GM10248 (cell line): Measurements from ENCODE around the gene PLEKHJ1.

Experiments
- CTCF ChIA-PET: fragments of 300-600 bp; sonication (Branson Sonifier 250); formaldehyde crosslinking; extraction: SDS; loops from one replicate; lab custom pipeline; 2021; ENCODE audit warnings: antibody characterized with exemption; lab: Yijun Ruan, JAX
- POLR2A ChIA-PET: fragments of 350-650 bp; sonication (Branson Sonifier 250); formaldehyde crosslinking; extraction: SDS; loops from one replicate; lab custom pipeline; 2020; ENCODE audit warnings: antibody characterized with exemption; lab: Yijun Ruan, JAX
- DNase-seq: peaks from one replicate; pipeline ENCODE4 v3.0.0; 2012; ENCODE audit errors: extremely low spot score
- TF ChIP-seq, protein P1 (sequence below): IDR thresholded peaks from 2 replicates; pipeline ENCODE4 v1.5.1; 2012; ENCODE audit warnings: mild to moderate bottlenecking, low read depth; ENCODE audit errors: extremely low read depth, missing control alignments, control extremely low read depth

PLEKHJ1 gene

DNA sequence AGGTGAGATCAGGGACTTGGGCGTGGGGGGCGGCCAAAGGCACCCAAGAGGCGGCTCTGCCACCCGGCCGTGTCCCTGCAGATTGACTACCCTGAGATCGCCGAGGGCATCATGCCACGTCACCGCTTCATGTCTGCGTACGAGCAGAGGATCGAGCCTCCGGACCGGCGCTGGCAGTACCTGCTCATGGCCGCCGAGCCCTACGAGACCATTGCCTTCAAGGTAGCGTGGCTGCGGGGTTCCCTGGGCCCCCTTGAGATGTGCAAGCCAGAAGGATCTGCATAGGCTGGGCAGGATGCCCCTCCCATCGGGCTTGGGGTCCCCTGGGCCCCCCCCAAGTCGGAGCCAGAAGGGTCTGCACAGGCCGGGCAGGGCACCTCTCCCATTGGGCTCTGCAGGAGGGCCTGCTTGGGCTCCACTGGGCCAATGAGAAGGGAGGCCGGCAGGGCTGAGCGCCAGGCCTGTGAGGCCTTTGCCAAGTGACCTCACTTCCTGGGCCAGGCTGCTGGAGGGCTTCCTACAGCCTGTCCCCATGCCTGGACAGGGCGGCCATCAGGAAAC, 10.8 kb upstream of the PLEKHJ1 start:
- CTCF ChIA-PET, result no interaction called here
- TF ChIP-seq, protein P1, sequence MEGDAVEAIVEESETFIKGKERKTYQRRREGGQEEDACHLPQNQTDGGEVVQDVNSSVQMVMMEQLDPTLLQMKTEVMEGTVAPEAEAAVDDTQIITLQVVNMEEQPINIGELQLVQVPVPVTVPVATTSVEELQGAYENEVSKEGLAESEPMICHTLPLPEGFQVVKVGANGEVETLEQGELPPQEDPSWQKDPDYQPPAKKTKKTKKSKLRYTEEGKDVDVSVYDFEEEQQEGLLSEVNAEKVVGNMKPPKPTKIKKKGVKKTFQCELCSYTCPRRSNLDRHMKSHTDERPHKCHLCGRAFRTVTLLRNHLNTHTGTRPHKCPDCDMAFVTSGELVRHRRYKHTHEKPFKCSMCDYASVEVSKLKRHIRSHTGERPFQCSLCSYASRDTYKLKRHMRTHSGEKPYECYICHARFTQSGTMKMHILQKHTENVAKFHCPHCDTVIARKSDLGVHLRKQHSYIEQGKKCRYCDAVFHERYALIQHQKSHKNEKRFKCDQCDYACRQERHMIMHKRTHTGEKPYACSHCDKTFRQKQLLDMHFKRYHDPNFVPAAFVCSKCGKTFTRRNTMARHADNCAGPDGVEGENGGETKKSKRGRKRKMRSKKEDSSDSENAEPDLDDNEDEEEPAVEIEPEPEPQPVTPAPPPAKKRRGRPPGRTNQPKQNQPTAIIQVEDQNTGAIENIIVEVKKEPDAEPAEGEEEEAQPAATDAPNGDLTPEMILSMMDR, result no peak
- POLR2A ChIA-PET, result no interaction called here
- DNase-seq, result no peak

DNA sequence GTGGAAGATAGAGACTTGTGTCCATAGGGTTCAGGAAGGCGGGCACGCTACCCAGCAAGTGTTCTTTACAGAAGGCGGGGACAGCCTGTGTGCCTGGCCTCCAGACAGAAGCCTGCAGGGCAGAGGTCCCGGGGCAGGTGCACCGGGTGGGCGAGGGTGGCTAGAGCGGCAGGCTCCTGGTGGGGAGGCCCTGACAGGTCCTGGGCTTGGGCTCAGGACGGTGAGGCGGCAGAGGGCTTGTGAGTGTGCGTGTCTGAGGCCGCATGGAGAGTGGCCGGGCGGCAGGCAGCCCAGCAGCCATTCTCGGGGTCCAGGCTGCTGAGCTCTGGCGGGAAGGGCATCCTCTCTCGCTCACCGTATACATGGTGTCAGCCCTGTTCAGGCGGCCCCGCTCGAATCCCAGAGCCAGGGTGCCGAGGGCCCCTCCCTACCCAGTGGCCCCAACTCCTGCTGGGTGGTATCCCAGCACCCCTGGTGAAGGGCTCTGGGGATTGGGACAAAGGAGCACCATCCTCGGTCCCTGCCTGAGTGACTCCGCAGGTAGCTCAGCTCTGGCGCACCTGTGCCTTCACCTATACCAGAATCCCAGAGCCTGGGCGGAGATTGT, 10.0 kb upstream of the PLEKHJ1 start:
- CTCF ChIA-PET, result no interaction called here
- TF ChIP-seq, protein P1, result no peak

DNA sequence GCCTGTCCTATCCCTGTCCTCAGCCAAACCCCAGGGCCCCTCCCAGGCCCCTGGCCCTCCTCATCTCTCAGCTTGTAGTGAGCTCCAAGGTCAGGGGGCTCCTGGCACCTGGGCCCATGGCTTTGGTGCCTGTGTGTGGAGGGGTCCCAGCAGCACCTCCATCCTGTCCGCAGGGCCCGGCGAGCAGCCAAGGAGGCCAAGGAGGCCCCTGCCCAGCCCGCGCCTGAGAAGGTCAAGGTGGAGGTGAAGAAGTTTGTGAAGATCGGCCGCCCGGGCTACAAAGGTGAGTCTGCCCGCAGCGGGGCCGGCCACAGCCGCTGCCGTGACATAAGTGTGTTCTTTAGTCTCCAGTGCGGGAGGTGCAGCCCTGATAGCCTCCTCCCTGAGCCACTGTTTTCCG, 9.1 kb upstream of the PLEKHJ1 start:
- no peak for DNase-seq
- POLR2A ChIA-PET, result no interaction called here
- CTCF ChIA-PET, result no interaction called here
- TF ChIP-seq, protein P1, result no peak

More for the DNA sequence above, 10.0 kb upstream of the PLEKHJ1 start:
- DNase-seq, result no peak
- POLR2A ChIA-PET, result no interaction called here

DNA sequence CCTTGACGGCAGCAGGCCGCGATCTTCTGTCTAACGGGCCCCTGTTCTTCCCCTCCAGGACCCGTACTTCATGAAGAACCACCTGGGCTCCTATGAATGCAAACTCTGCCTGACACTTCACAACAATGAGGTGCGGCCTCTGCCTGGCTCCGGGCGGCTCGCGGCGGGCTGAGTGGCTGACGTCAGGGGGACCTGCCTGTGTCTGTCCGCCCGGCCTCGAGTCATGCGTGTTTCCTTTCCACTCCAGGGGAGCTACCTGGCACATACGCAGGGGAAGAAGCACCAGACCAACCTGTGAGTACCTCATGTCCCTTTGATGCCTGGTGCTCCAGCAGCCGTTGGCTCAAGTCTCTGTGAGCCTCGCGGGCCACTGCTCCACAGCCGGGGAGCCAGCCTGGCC, 8.4 kb upstream of the PLEKHJ1 start:
- TF ChIP-seq, protein P1, result no peak
- DNase-seq, result no peak
- CTCF ChIA-PET, result no interaction called here
- POLR2A ChIA-PET, result no interaction called here

DNA sequence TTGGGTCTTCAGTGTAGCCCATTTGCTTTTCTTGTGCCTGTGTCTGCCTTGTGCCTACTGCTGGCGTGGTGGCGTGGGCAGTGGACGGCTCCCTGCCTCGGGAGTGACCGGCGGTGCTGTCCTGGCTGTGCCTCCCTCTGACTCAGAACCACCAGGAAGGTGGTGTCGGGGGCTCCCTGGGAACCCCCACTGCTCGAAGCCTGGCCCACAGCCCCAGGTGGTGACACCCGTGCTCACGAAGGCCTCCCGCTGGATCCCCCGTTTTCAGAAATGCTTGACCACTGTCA, 7.9 kb upstream of the PLEKHJ1 start:
- TF ChIP-seq, protein P1, result no peak
- ChIA-PET CTCF (no interaction called here), POLR2A (interaction anchor here (0.6 kb wide), 1 partner anchor 65 kb away, joined by 3 read pairs; no protein-coding TSS in a partner anchor)
- no peak for DNase-seq

DNA sequence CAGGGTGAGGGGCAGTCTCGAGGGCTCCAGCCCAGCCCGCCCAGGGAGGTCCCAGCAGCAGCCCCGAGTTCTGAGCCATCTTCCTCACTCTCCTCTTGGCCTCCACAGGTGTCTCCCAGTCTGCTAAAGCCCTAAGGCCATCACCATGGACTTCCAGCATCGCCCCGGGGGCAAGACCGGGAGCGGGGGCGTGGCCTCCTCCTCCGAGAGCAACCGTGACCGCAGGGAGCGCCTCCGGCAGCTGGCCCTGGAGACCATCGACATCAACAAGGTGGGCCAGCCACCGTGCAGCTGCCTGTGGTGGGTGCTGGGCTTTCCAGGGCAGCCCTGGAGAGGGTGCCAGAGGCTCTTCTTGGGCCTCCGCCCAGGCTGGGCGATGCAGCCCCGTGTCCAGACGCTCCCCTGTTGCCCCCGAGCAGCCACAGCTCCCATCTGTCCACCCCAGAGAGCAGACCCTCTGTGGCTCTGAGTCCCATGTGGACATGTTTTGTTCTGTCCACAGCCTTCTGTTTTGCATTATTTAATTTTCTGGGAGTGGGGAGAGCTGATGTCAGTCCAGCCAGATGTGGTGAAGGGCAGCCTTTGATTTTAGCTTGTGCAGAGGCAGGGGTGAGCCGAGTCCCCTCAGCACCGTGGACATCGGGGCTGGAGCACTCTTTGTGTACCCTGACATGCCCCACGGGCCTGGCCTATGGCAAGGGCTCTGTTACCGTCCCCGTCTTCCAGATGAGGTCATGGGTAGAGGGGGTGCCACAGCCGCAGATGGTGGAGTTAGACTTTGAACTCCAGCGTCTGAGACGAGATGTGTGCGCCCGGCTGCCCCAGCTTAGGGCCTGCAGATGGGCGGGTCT, 7.4 kb upstream of the PLEKHJ1 start:
- TF ChIP-seq, protein P1, result no peak
- POLR2A ChIA-PET, result interaction anchor here (0.6 kb wide), 1 partner anchor 66 kb away, joined by 3 read pairs; no protein-coding TSS in a partner anchor
- DNase-seq, result no peak
- CTCF ChIA-PET, result no interaction called here
